ENCODE data around the gene ZBTB45.
A peak's percentile ranks its signal among the peaks of the same experiment; 100 is the strongest.
"Not testable (repeated sequence)": the region's sequence is repeated elsewhere in the genome, so short reads cannot be mapped to it uniquely, and the experiment has no call there.

Gene ZBTB45

GRCh38 chr19:58511353-58512208, 8.0 kb downstream of the ZBTB45 start, which contains the start of gene SLC27A5:
Gene SLC27A5 (minus strand): TSS chr19:58511992. CDS start chr19:58511955, 37 bp downstream.
- FAIRE-seq (no peak), DNase-seq (ENCODE audit: insufficient read length) (no peak)
- TF ChIP-seq POLR2AphosphoS5 (IDR thresholded peaks at IDR 0.05; ENCODE audit: low read depth, low read length) = no peak
- TF ChIP-seq POLR2A (IDR thresholded peaks at IDR 0.05; ENCODE audit: low read depth, low read length) = no peak
- no peak for TF ChIP-seq TAF1 (IDR thresholded peaks at IDR 0.05; ENCODE audit: borderline replicate concordance, low read depth, low read length)

GRCh38 chr19:58510084-58510862, 9.3 kb downstream of the ZBTB45 start:
- FAIRE-seq = no peak
- DNase-seq (ENCODE audit: insufficient read length) = no peak
- TF ChIP-seq POLR2AphosphoS5 (IDR thresholded peaks at IDR 0.05; ENCODE audit: low read depth, low read length) = no peak
- no peak for TF ChIP-seq TAF1 (IDR thresholded peaks at IDR 0.05; ENCODE audit: borderline replicate concordance, low read depth, low read length)
- no peak for TF ChIP-seq POLR2A (IDR thresholded peaks at IDR 0.05; ENCODE audit: low read depth, low read length)

- TF ChIP-seq POLR2AphosphoS5 (IDR thresholded peaks at IDR 0.05; ENCODE audit: low read depth, low read length) (no peak), POLR2A (IDR thresholded peaks at IDR 0.05; ENCODE audit: low read depth, low read length) (no peak), TAF1 (IDR thresholded peaks at IDR 0.05; ENCODE audit: borderline replicate concordance, low read depth, low read length) (no peak)
- no peak for FAIRE-seq
Observed at GRCh38 chr19:58509731-58510083, 9.9 kb downstream of the ZBTB45 start.

GRCh38 chr19:58507602-58508223, 11.9 kb downstream of the ZBTB45 start:
- FAIRE-seq; DNase-seq (ENCODE audit: insufficient read length): not testable (repeated sequence)

More at GRCh38 chr19:58509731-58510083, 9.9 kb downstream of the ZBTB45 start:
- DNase-seq (ENCODE audit: insufficient read length) = no peak

GRCh38 chr19:58500242-58500641, 19.4 kb downstream of the ZBTB45 start:
- DNase-seq (ENCODE audit: insufficient read length) = no peak
- TF ChIP-seq POLR2A (IDR thresholded peaks at IDR 0.05; ENCODE audit: low read depth, low read length) (no peak), POLR2AphosphoS5 (IDR thresholded peaks at IDR 0.05; ENCODE audit: low read depth, low read length) (no peak), TAF1 (IDR thresholded peaks at IDR 0.05; ENCODE audit: borderline replicate concordance, low read depth, low read length) (no peak)
- FAIRE-seq = no peak

GRCh38 chr19:58499021-58499927, 20.3 kb downstream of the ZBTB45 start:
- TF ChIP-seq POLR2AphosphoS5 (IDR thresholded peaks at IDR 0.05; ENCODE audit: low read depth, low read length) = peak; percentile 58
- TF ChIP-seq TAF1 (IDR thresholded peaks at IDR 0.05; ENCODE audit: borderline replicate concordance, low read depth, low read length) = peak; percentile 74; the same call in 1 of the 2 replicates
- TF ChIP-seq POLR2A (IDR thresholded peaks at IDR 0.05; ENCODE audit: low read depth, low read length) = peak; percentile 71; the same call in 1 of the 2 replicates
- FAIRE-seq = peak; percentile 97
- peak; percentile 96 for DNase-seq (ENCODE audit: insufficient read length)

- FAIRE-seq = no peak
Observed at GRCh38 chr19:58498316-58499020, 21.1 kb downstream of the ZBTB45 start.

GRCh38 chr19:58497634-58498170, 21.9 kb downstream of the ZBTB45 start:
- FAIRE-seq (no peak), DNase-seq (ENCODE audit: insufficient read length) (no peak)
- TF ChIP-seq POLR2AphosphoS5 (IDR thresholded peaks at IDR 0.05; ENCODE audit: low read depth, low read length) = no peak
- TF ChIP-seq POLR2A (IDR thresholded peaks at IDR 0.05; ENCODE audit: low read depth, low read length) = no peak
- TF ChIP-seq TAF1 (IDR thresholded peaks at IDR 0.05; ENCODE audit: borderline replicate concordance, low read depth, low read length) = no peak

More at GRCh38 chr19:58498316-58499020, 21.1 kb downstream of the ZBTB45 start:
- no peak for DNase-seq (ENCODE audit: insufficient read length)
- TF ChIP-seq POLR2A (IDR thresholded peaks at IDR 0.05; ENCODE audit: low read depth, low read length) = no peak
- no peak for TF ChIP-seq POLR2AphosphoS5 (IDR thresholded peaks at IDR 0.05; ENCODE audit: low read depth, low read length)
- no peak for TF ChIP-seq TAF1 (IDR thresholded peaks at IDR 0.05; ENCODE audit: borderline replicate concordance, low read depth, low read length)

- FAIRE-seq (no peak), DNase-seq (ENCODE audit: insufficient read length) (no peak)
- TF ChIP-seq POLR2A (IDR thresholded peaks at IDR 0.05; ENCODE audit: low read depth, low read length) (no peak), POLR2AphosphoS5 (IDR thresholded peaks at IDR 0.05; ENCODE audit: low read depth, low read length) (no peak), TAF1 (IDR thresholded peaks at IDR 0.05; ENCODE audit: borderline replicate concordance, low read depth, low read length) (no peak)
Observed at GRCh38 chr19:58492265-58492664, 27.3 kb downstream of the ZBTB45 start.

GRCh38 chr19:58491393-58491792, 28.2 kb downstream of the ZBTB45 start:
- FAIRE-seq = no peak
- TF ChIP-seq POLR2AphosphoS5 (IDR thresholded peaks at IDR 0.05; ENCODE audit: low read depth, low read length) = no peak
- no peak for TF ChIP-seq TAF1 (IDR thresholded peaks at IDR 0.05; ENCODE audit: borderline replicate concordance, low read depth, low read length)
- no peak for TF ChIP-seq POLR2A (IDR thresholded peaks at IDR 0.05; ENCODE audit: low read depth, low read length)
- DNase-seq (ENCODE audit: insufficient read length) = no peak

- not testable (repeated sequence) for DNase-seq (ENCODE audit: insufficient read length)
Observed at GRCh38 chr19:58484349-58484748, 35.3 kb downstream of the ZBTB45 start.

More at GRCh38 chr19:58484349-58484748, 35.3 kb downstream of the ZBTB45 start:
- not testable (repeated sequence) for FAIRE-seq

Data from GM12892 (cell line).